Measurements from ENCODE around the gene AP4M1. TPM values are rescaled to one million over a fixed set of nuclear protein-coding genes. Genes with fewer than 3 reads are reported as not detected.

AP4M1 gene
- total and polyA plus RNA-seq, 9 of the 15 experiments (the other 6 are each of a cell fraction or from before 2014, with no cell fraction given) = 1.3 to 30.9 (median 14.1) TPM

DNA sequence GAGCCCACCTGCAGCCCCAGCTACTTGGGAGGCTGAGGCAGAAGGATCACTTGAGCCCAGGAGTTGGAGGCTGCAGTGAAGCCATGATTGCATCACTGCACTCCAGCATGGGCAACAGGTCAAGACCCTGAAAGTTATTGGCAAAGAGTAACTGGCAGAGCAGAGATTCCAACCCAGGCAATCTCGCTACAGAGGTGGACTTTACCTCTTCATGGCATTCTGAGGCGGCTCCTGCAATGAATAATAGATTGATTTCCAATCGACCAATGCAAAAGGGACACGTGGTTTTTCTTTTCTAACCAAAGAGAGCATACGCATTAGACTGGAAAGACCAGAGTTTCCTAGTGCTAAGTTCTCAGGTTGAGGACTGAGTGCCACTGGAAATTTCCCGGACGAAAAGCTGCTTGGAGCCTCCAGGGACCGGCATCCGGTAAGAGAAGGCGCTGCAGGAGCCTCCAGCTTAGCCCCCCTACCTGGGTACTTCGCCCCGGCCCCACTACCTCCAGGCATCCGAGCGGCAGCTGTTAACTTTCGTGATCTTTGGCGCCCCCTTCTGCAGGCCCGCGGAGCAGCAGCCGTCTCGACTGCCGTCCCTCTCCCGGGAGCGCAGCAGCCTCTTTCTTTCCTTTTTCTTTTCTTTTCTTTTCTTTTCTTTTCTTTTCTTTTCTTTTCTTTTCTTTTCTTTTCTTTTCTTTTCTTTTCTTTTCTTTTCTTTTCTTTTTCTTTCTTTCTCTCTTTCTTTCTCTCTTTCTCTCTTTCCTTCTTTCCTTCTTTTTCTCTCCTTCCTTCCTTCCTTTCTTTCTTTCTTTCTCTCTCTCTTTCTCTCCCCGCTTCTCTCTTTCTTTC is 29.4 kb downstream of the AP4M1 start (continued):
- TF ChIP-seq GATAD2A (IDR thresholded peaks at IDR 0.05) (no peak), NFRKB (IDR thresholded peaks at IDR 0.05; ENCODE audit: low read depth) (0 out of 2 replicates have a peak, but pooled peaks have one; percentile 56), NR1H2 (CRISPR knock-in tag; IDR thresholded peaks at IDR 0.05) (no peak), RUNX1 (IDR thresholded peaks at IDR 0.05; ENCODE audit: low read depth) (no peak), NCOA6 (IDR thresholded peaks at IDR 0.05) (no peak), HDAC1 (IDR thresholded peaks at IDR 0.05) (peak in 1 of 2 experiments; percentile 61; a peak in 1 of 4 replicates), KAT2B (IDR thresholded peaks at IDR 0.05; ENCODE audit: low read depth, low read length) (no peak), GTF2F1 (IDR thresholded peaks at IDR 0.05; ENCODE audit: low read depth, low read length) (no peak), ZNF124 (CRISPR knock-in tag; IDR thresholded peaks at IDR 0.05) (no peak), ZFP1 (CRISPR knock-in tag; IDR thresholded peaks at IDR 0.05) (no peak)
- TF ChIP-seq, protein P1, sequence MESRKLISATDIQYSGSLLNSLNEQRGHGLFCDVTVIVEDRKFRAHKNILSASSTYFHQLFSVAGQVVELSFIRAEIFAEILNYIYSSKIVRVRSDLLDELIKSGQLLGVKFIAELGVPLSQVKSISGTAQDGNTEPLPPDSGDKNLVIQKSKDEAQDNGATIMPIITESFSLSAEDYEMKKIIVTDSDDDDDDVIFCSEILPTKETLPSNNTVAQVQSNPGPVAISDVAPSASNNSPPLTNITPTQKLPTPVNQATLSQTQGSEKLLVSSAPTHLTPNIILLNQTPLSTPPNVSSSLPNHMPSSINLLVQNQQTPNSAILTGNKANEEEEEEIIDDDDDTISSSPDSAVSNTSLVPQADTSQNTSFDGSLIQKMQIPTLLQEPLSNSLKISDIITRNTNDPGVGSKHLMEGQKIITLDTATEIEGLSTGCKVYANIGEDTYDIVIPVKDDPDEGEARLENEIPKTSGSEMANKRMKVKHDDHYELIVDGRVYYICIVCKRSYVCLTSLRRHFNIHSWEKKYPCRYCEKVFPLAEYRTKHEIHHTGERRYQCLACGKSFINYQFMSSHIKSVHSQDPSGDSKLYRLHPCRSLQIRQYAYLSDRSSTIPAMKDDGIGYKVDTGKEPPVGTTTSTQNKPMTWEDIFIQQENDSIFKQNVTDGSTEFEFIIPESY (CRISPR knock-in tag; IDR thresholded peaks at IDR 0.05) = peak; percentile 32; the same call in 1 of the 2 replicates
- TF ChIP-seq, protein P2, sequence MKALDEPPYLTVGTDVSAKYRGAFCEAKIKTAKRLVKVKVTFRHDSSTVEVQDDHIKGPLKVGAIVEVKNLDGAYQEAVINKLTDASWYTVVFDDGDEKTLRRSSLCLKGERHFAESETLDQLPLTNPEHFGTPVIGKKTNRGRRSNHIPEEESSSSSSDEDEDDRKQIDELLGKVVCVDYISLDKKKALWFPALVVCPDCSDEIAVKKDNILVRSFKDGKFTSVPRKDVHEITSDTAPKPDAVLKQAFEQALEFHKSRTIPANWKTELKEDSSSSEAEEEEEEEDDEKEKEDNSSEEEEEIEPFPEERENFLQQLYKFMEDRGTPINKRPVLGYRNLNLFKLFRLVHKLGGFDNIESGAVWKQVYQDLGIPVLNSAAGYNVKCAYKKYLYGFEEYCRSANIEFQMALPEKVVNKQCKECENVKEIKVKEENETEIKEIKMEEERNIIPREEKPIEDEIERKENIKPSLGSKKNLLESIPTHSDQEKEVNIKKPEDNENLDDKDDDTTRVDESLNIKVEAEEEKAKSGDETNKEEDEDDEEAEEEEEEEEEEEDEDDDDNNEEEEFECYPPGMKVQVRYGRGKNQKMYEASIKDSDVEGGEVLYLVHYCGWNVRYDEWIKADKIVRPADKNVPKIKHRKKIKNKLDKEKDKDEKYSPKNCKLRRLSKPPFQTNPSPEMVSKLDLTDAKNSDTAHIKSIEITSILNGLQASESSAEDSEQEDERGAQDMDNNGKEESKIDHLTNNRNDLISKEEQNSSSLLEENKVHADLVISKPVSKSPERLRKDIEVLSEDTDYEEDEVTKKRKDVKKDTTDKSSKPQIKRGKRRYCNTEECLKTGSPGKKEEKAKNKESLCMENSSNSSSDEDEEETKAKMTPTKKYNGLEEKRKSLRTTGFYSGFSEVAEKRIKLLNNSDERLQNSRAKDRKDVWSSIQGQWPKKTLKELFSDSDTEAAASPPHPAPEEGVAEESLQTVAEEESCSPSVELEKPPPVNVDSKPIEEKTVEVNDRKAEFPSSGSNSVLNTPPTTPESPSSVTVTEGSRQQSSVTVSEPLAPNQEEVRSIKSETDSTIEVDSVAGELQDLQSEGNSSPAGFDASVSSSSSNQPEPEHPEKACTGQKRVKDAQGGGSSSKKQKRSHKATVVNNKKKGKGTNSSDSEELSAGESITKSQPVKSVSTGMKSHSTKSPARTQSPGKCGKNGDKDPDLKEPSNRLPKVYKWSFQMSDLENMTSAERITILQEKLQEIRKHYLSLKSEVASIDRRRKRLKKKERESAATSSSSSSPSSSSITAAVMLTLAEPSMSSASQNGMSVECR (CRISPR knock-in tag; IDR thresholded peaks at IDR 0.05) = no peak
- TF ChIP-seq, protein P3, sequence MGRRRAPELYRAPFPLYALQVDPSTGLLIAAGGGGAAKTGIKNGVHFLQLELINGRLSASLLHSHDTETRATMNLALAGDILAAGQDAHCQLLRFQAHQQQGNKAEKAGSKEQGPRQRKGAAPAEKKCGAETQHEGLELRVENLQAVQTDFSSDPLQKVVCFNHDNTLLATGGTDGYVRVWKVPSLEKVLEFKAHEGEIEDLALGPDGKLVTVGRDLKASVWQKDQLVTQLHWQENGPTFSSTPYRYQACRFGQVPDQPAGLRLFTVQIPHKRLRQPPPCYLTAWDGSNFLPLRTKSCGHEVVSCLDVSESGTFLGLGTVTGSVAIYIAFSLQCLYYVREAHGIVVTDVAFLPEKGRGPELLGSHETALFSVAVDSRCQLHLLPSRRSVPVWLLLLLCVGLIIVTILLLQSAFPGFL (CRISPR knock-in tag; IDR thresholded peaks at IDR 0.05) = no peak
- TF ChIP-seq, protein P4, sequence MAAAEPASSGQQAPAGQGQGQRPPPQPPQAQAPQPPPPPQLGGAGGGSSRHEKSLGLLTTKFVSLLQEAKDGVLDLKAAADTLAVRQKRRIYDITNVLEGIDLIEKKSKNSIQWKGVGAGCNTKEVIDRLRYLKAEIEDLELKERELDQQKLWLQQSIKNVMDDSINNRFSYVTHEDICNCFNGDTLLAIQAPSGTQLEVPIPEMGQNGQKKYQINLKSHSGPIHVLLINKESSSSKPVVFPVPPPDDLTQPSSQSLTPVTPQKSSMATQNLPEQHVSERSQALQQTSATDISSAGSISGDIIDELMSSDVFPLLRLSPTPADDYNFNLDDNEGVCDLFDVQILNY (CRISPR knock-in tag; IDR thresholded peaks at IDR 0.05) = no peak
- TF ChIP-seq, protein P5, sequence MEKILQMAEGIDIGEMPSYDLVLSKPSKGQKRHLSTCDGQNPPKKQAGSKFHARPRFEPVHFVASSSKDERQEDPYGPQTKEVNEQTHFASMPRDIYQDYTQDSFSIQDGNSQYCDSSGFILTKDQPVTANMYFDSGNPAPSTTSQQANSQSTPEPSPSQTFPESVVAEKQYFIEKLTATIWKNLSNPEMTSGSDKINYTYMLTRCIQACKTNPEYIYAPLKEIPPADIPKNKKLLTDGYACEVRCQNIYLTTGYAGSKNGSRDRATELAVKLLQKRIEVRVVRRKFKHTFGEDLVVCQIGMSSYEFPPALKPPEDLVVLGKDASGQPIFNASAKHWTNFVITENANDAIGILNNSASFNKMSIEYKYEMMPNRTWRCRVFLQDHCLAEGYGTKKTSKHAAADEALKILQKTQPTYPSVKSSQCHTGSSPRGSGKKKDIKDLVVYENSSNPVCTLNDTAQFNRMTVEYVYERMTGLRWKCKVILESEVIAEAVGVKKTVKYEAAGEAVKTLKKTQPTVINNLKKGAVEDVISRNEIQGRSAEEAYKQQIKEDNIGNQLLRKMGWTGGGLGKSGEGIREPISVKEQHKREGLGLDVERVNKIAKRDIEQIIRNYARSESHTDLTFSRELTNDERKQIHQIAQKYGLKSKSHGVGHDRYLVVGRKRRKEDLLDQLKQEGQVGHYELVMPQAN (IDR thresholded peaks at IDR 0.05; ENCODE audit: borderline replicate concordance) = peak; percentile 62; the same call in 1 of the 2 replicates
- TF ChIP-seq, protein P6, sequence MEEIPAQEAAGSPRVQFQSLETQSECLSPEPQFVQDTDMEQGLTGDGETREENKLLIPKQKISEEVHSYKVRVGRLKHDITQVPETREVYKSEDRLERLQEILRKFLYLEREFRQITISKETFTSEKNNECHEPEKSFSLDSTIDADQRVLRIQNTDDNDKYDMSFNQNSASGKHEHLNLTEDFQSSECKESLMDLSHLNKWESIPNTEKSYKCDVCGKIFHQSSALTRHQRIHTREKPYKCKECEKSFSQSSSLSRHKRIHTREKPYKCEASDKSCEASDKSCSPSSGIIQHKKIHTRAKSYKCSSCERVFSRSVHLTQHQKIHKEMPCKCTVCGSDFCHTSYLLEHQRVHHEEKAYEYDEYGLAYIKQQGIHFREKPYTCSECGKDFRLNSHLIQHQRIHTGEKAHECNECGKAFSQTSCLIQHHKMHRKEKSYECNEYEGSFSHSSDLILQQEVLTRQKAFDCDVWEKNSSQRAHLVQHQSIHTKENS (CRISPR knock-in tag; IDR thresholded peaks at IDR 0.05) = no peak

Measured in K562 (cell line).